Measurements from ENCODE around the gene MSL3B. TPM values are rescaled to one million over a fixed set of nuclear protein-coding genes. Genes with fewer than 3 reads are reported as not detected.

MSL3B gene

Other genes with a start within 250 kb of the MSL3B start
- gene UGT1A10, start 231.9 kb downstream of the MSL3B start, total RNA-seq (ENCODE audit: unreplicated experiment) = not detected
- gene UGT1A9, start 196.5 kb downstream of the MSL3B start, total RNA-seq (ENCODE audit: unreplicated experiment) = not detected
- gene UGT1A7, start 186.5 kb downstream of the MSL3B start, total RNA-seq (ENCODE audit: unreplicated experiment) = not detected
- gene UGT1A6, start 175.5 kb downstream of the MSL3B start, total RNA-seq (ENCODE audit: unreplicated experiment) = not detected
- not detected for gene UGT1A5, start 155.5 kb downstream of the MSL3B start, total RNA-seq (ENCODE audit: unreplicated experiment)
- not detected for gene UGT1A4, start 149.7 kb downstream of the MSL3B start, total RNA-seq (ENCODE audit: unreplicated experiment)
- not detected for gene UGT1A3, start 139.3 kb downstream of the MSL3B start, total RNA-seq (ENCODE audit: unreplicated experiment)
- not detected for gene UGT1A1, start 108.1 kb downstream of the MSL3B start, total RNA-seq (ENCODE audit: unreplicated experiment)
- gene MROH2A, start 90.1 kb downstream of the MSL3B start, total RNA-seq (ENCODE audit: unreplicated experiment) = not detected
- 6.9 TPM for gene HJURP, start 13.9 kb downstream of the MSL3B start, total RNA-seq (ENCODE audit: unreplicated experiment)
- not detected for gene TRPM8, start 49.0 kb upstream of the MSL3B start, total RNA-seq (ENCODE audit: unreplicated experiment)
- gene SPP2, start 182.3 kb upstream of the MSL3B start, total RNA-seq (ENCODE audit: unreplicated experiment) = not detected

All from glutamatergic neuron (in vitro differentiated cells).